Medulla oblongata (tissue), 1 donor: ENCODE measurements around the gene DCDC2C.
"Not testable (repeated sequence)": the region's sequence is repeated elsewhere in the genome, so short reads cannot be mapped to it uniquely, and the experiment has no call there.

Source experiments
- DNase-seq: peaks from one replicate; pipeline ENCODE4 v3.0.0-alpha.2; 2015; ENCODE audit errors: extremely low spot score

The DCDC2C gene

DNA sequence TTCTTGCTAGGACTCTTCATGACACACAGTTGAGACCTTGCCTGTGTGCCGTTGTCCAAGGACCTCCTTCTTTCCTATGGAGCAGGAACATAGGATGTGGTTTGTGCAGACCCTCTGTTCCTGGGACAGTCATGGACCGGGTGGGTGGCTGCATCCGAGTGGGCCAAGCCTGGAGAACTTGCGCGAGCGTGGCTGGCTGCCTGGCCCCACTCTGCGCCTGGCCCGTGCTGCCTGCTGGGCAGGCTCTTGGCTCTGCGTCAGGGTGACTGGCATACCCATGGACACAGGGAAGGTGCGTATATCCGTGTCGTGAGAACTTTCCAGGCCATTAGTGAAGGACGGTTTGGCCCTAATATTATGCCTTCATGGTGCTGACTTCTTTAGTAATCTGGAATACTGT, 68.2 kb downstream of the DCDC2C start:
- DNase-seq, result no peak

- DNase-seq, result no peak
These were observed 71.0 kb downstream of the DCDC2C start for GRCh38 chr2:3774336-3774735.

GRCh38 chr2:3776311-3776710, 72.9 kb downstream of the DCDC2C start:
- DNase-seq, result no peak

- no peak for DNase-seq
These were observed 74.6 kb downstream of the DCDC2C start for GRCh38 chr2:3777966-3778365.

- no peak for DNase-seq
These were observed 75.6 kb downstream of the DCDC2C start for GRCh38 chr2:3778851-3779495.

- no peak for DNase-seq
These were observed 76.2 kb downstream of the DCDC2C start for GRCh38 chr2:3779496-3780049.

DNA sequence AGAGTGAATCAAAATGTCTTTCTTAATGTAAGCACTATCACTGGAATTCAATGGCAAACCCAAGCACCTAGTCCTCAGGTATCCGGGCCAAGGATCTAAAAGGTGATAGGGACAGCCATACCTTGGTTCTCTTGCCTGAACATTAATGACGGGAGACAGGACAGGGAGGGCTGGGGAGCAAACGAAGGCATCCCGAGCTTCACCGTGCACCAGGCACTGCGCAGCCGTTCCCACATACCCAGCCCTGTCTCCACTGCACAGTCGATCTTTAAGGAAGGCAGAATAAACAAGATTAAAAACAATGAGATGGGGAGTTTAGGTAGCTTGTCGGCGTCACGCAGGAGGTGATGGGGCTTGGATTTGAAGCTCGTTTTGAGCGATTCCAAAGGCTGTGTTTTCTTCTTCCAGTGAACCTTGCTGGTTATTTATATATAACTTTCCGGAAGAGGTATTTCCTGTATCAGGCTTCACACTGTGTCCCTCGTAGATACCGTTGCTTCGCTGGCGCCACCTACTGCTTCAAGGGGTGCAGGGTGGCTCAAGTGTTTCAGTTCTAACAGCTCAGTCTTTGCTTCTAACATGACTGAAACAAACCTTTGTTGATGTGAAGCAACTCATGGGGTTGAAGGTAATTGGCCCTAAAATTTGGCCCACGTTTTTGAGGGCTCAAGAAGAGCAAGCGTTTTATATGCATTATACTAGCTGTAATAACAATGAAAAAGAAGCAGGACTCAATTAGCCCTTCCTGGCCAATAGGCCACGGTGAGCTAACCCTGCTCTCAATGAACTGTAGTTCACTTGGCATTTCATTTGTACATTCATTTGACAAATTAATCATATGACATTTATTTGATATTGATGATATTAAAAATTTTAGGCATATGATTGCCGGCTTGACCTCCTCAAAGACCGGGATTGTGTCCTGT, 77.4 kb downstream of the DCDC2C start:
- DNase-seq, result peak; percentile 61

DNA sequence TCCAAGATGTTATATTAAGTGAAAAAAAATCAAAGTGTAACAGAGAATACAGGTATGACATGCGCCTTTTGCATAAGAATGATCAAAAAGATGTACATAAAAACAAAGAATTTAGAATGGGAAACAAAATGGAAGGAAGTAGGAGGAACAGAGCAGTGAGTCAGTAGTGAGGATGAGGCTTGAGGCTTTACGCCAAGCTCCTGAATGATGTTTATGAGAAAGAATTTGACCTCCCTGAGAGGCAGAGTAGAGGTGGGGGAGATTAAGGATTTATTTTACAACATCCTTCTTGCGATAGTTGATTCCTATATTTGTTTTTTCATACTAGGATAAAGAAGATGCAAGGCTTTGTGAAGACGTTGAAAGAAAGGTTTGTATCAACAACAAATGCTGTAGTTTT, 81.4 kb downstream of the DCDC2C start:
- no peak for DNase-seq

DNA sequence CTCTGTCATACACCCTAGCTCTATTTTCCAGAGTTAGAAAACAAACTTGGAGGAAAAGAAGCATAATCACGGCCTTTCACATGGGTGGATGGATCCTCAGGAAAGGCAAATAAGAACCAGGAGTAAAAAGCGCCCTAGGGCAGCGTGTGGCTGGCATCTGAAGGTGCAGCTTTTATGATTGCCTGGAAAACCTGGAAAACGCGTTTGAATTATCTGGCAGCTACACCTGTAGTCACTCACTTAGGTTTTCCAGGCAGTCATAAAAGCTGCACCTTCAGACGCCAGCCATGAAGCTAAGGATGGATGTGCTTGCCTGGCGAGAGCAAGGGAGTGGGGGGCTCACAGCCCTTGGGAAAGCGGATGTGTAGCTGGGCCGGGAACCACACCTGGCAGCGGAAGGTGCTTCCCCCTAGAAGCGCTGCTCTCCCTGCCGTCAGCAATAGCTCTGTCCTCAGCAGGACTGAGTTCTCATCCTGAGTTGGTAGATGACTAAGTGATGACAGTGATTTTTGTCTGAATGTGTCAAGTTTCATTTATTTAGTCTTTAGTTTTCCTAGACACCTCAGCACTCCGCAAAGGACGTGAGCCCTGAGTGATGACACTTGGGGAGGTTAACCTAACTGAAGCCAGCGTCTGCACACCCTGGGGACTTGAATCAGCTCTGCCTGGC, 82.0 kb downstream of the DCDC2C start:
- no peak for DNase-seq

- no peak for DNase-seq
These were observed 82.5 kb downstream of the DCDC2C start for GRCh38 chr2:3785890-3786273.

DNA sequence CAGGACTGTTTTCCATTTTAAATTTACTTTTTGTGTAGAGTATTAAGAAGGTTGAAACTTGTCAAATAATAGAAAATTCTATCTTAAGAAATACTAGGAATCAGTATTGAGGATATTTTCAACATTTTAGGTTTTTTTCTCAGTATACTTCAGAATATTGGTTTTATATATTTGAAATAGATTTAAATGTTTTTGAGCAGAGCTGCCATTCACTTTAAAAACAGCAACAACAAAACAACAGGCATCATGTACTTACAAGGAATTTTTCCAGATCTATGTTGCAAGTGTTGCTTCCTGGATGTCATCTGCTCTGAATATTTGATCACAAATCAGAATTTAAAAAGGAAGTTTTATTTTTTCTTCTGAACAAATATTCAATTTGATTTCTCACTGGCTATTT, 84.4 kb downstream of the DCDC2C start:
- DNase-seq, result no peak

DNA sequence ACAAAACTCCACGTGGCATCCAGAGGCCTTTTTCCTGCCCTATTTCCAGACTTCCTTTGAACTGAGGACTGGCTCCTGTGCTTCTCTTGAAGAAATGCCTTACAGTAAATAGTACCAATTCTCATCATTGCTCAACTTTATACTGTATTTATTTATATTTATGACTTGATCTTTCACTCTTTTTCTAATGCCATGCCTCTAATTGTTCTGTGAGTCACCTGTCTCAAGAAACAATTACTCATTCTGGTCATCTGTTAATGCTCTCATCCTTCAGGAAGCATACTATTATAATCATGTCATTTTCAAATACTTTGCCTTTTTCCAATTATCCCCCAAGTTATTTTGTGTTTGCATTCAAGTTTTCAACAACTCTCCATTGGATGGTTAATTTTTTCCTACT, 85.9 kb downstream of the DCDC2C start:
- DNase-seq, result no peak

GRCh38 chr2:3793249-3793648, 89.9 kb downstream of the DCDC2C start:
- DNase-seq, result no peak

- no peak for DNase-seq
These were observed 98.1 kb downstream of the DCDC2C start for GRCh38 chr2:3801506-3801905.

DNA sequence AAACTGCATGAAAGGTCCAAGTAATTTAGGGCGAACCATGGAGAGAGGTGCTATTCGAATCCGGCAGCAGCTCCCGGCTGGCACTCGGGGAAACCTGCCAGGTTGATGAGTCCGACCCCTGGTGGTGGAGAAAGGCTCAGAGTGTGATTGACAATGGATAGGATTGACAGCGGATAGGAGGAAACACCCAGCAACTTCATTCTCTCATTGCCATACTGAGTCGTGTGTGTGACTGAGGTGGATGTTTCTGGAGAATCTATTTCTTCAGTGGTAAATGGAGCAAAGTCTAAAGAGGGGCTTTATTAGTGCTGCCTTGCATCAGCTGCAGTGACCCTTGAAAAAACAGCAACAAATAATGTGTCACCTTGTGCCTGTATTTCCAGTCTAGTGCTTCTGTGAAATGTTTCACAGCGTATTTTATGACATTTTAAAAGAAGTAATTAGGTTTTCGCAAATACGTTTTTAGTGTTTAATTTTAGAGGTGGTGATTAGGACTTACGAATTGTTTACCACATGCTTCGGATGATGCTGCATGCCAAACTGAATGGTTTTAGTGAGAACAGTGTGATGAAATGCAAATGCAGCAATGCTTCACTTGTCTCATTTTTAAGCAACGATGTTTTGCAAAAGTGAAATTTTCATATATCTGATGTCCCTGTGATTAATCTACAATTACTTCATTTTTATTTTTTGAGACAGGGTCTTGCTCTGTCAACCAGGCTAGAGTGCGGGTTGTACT, 102.0 kb downstream of the DCDC2C start:
- DNase-seq, result peak; percentile 29

DNA sequence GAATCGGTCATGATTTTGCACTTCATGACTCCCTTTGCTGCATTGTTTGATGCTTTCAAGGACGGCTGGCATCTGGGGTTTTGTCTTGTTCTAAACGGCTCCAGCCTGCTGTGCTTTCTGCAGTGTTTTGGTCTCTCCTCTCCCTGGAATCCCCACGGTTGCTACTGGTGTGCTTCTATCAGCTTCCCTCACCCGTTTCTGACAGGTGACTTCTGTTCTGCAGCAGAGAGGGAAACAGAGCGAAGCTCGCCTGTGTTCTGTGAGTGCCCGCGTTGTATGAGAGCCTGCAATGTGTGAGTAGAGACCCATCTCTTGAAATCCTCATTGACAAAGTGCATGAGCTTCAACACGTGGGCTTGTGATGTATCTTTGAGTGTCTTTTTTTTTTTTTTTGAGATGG, 102.8 kb downstream of the DCDC2C start:
- no peak for DNase-seq

DNA sequence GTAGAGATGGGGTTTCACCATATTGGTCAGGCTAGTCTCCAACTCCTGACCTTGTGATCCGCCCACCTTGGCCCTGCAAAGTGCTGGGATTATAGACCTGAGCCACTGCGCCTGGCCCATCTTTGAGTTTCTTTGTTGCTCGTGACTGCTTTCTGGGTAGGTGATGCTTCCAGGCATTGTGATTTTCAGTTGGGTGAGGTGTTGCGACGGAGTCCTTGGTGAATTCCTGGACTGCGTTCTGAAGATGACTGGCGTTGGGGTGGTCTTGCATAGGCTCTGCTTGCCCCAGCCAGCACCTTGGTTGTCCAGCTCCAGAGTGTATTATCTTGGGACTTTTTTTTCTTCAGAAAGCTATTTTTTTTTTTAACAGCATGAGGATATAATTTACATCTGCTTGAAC, 103.4 kb downstream of the DCDC2C start:
- no peak for DNase-seq

- DNase-seq, result no peak
These were observed 104.5 kb downstream of the DCDC2C start for GRCh38 chr2:3807853-3808252.

GRCh38 chr2:3814706-3815245, 111.4 kb downstream of the DCDC2C start:
- no peak for DNase-seq

DNA sequence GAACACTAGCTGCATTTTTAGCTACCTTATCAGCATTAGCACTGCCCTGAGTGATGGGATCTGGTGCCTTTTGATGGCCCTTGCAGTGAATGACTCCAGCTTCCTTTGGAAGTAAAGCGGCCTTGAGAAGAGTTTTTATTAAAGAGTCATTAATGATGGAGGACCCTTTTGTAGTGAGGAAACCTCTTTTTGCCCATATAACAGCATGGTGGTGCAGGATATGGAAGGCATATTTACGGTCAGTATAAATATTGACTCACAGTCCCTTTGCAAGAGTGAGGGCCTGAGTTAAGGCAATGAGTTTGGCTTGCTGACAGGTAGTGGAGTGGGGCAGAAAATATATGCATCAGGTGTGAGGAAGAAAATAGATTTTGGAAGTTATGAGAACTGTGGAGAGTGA, 113.8 kb downstream of the DCDC2C start:
- not testable (repeated sequence) for DNase-seq

DNA sequence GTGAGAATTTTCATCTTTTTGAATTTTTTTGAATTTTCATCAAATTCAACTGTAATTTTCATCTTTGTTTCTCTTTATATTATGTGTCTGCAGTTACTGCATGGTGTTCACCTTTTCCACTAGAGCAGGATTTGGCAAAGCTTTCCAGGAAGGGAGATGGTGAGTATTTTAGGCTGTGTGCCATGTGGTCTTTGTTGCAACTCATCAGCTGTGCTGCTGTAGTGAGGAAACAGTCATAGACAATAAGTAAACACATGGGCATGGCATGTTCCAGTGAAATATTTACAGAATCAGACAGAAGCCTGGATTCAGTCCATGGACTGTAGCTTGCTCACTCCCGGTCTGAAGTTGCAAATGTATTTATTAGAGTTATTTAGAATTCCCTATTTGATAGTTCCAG, 120.4 kb downstream of the DCDC2C start:
- no peak for DNase-seq
